ENCODE results near the gene RANGAP1. TPM values are rescaled to one million over a fixed set of nuclear protein-coding genes. Genes with fewer than 3 reads are reported as not detected.

RANGAP1 gene
- total RNA-seq, 1 donor from 2014 or later: 43.8 TPM

DNA sequence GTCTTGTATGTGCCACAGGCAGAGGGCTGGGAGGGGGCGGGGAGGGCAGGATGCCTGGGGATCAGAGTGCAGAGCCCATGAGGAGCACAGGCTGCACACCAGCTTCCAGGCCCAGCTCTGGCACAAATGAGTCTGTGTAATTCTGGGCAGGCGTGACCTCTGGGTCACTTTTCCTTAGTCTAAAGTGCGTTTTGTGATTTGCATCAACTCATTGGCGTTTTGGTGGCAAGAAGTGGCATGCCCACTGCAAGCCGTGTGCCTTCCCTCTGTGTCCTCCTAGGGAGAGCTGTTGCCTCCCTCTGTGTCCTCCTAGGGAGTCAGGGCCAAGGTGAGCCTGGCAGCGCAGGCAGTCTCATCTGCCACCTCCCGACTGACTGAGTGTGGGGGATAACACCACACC, 62.5 kb downstream of the RANGAP1 start:
- no peak overlapping the region for H3K4me3 ChIP-seq
- no peak for ATAC-seq
- intact Hi-C loops (cut with DNase I): no loop called here

DNA sequence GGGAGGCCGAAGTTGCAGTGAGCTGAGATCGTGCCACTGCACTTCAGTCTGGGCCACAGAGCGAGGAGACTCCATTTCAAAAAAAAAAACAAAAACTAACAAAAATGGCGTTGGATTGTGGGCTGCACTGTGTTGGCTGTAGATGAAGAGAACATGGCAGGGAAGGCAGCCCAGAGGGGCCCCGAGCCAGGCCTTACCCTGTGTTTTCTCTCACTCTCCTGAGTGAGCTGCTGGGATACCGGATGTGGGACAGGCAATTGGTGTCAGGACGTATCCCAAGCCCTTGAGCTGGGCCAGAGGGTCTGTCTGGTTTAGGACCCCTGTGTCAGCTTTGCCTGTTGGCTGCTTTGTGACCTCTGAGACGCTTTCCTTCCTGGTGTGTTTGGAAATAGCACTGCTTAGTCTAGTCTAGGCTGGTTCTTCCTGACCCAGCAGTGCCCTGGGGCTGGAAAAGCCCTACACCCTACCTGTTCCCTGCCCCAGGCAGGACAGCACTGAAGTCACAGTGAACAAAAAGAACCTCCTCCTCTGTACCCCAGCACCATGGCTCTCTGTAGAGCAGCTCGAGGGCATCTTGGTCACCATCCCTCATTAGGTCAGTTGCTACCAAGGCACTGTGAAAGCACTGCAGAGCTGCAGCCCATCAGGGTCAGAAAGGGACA, 63.0 kb downstream of the RANGAP1 start:
- ATAC-seq (no peak), DNase-seq (no peak)
- Histone ChIP-seq H3K4me1 (peaks cover 7% of the 10 kb centered on the region), H3K27ac (no peak overlapping the region), H3K36me3 (peaks cover 92% of the 10 kb centered on the region), H3K27me3 (ENCODE audit: low read depth) (no peaks in the 10 kb centered on the region), H3K9me3 (no peaks in the 10 kb centered on the region), H3K4me3 (no peak overlapping the region)
- intact Hi-C loops (cut with DNase I): no loop called here
- TF ChIP-seq, protein P1, sequence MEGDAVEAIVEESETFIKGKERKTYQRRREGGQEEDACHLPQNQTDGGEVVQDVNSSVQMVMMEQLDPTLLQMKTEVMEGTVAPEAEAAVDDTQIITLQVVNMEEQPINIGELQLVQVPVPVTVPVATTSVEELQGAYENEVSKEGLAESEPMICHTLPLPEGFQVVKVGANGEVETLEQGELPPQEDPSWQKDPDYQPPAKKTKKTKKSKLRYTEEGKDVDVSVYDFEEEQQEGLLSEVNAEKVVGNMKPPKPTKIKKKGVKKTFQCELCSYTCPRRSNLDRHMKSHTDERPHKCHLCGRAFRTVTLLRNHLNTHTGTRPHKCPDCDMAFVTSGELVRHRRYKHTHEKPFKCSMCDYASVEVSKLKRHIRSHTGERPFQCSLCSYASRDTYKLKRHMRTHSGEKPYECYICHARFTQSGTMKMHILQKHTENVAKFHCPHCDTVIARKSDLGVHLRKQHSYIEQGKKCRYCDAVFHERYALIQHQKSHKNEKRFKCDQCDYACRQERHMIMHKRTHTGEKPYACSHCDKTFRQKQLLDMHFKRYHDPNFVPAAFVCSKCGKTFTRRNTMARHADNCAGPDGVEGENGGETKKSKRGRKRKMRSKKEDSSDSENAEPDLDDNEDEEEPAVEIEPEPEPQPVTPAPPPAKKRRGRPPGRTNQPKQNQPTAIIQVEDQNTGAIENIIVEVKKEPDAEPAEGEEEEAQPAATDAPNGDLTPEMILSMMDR (IDR thresholded peaks at IDR 0.05): no peak

More for the DNA sequence above, 62.5 kb downstream of the RANGAP1 start:
- no peaks in the 10 kb centered on the region for H3K27me3 ChIP-seq (ENCODE audit: low read depth)
- H3K4me1 ChIP-seq: peaks cover under 1% of the 10 kb centered on the region
- peaks cover 96% of the 10 kb centered on the region for H3K36me3 ChIP-seq
- H3K27ac ChIP-seq: no peak overlapping the region
- no peaks in the 10 kb centered on the region for H3K9me3 ChIP-seq
- TF ChIP-seq, protein P1 (IDR thresholded peaks at IDR 0.05): no peak
- DNase-seq: no peak

DNA sequence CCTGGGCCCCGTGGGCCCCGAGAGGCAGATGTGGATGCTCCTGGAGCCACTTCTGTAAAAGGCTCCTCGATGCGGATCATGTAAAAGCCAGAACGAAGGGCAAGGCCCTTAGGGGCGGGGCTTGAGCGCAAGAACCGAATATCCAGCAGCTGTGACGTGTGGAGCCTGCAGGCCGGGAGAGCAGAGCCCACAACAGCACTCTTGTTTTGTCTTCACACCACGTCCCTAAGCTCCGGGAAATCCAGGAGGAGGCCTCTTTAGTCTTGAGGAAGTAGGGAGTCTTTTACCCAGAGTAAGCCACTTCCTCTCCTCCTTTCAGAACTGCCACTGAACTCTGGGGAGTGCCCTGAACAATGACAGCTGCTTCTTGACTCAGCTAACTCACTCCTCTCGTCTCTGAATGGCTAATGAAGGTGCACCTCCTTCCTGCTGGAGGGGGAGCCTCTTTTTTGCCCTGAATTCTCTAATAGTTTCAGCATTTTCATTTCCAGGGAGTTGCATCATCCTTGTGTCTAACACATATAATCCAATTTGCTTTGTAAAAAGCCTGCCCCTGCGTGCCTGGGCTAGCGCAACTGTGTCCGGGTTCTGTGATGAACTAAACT, 68.3 kb downstream of the RANGAP1 start:
- Histone ChIP-seq H3K4me3 (peak overlapping the region; percentile 26), H3K4me1 (peaks cover 25% of the 10 kb centered on the region), H3K9me3 (no peaks in the 10 kb centered on the region), H3K36me3 (peaks cover 59% of the 10 kb centered on the region), H3K27me3 (ENCODE audit: low read depth) (no peaks in the 10 kb centered on the region), H3K27ac (peak overlapping the region; percentile 87)
- TF ChIP-seq, protein P1 (IDR thresholded peaks at IDR 0.05): no peak
- ATAC-seq (peak; percentile 91 to 93), DNase-seq (peak; percentile 85)
- intact Hi-C loops (cut with DNase I): no loop called here

DNA sequence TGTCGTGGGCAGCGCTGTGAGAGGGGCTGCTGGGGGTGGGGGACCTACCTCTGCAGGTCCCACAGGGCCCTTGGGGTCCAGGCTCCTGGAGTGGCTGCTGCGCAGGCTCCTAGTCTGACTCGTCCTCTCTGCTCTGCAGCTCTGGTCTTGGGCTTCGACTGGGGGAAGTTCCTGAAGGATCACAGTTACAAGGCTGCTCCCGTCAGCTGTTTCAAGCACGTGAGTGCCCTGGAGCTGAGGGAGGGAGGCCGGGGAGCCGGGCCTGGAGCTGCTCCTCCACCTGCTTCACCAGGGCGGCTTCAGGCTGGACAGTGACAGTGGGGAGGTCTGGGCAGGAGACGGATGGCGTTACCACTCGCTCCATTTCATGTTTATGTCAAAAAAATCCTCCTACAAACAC, 69.0 kb downstream of the RANGAP1 start:
- TF ChIP-seq, protein P1 (IDR thresholded peaks at IDR 0.05): no peak
- Histone ChIP-seq H3K27ac (peak overlapping the region; percentile 87), H3K36me3 (peaks cover 55% of the 10 kb centered on the region), H3K4me1 (peaks cover 25% of the 10 kb centered on the region), H3K4me3 (peak overlapping the region; percentile 26), H3K9me3 (no peaks in the 10 kb centered on the region), H3K27me3 (ENCODE audit: low read depth) (no peaks in the 10 kb centered on the region)
- DNase-seq (no peak), ATAC-seq (peak; percentile 58 to 63)
- intact Hi-C loops (cut with DNase I): no loop called here

DNA sequence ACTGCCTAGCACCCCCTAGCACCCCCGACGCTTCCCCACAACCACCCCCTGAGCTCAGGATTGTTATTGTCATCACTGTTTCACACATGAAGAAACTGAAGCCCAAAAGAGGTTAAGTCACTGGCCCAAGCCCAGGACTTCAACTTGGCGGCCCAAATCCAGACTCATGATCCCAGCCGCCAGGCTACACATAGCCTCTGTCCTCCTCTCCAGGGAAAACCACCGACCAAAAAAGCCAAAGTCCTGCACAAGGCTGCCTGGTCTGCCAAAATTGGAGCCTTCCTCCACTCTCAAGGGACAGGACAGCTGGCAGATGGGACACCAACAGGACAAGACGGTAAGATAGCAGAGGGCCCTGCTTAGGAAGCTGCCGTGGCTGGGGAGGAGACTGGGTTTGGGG, 70.1 kb downstream of the RANGAP1 start:
- no peak for DNase-seq
- H3K36me3 ChIP-seq: peaks cover 50% of the 10 kb centered on the region
- ATAC-seq: no peak

More for the DNA sequence above, 70.1 kb downstream of the RANGAP1 start:
- TF ChIP-seq, protein P1 (IDR thresholded peaks at IDR 0.05): no peak
- Histone ChIP-seq H3K27me3 (ENCODE audit: low read depth) (no peaks in the 10 kb centered on the region), H3K9me3 (no peaks in the 10 kb centered on the region), H3K4me3 (no peak overlapping the region), H3K4me1 (peaks cover 25% of the 10 kb centered on the region), H3K27ac (no peak overlapping the region)
- intact Hi-C loops (cut with DNase I): no loop called here

Data from lower lobe of right lung (tissue), 2 donors.